GM15510 (cell line): Measurements from ENCODE around the gene VIL1.
A peak's percentile ranks its signal among the peaks of the same experiment; 100 is the strongest.

ENCODE experiments used
- POLR2A ChIP-seq: IDR thresholded peaks from 3 replicates; pipeline ENCODE4 v1.6.1; 2011; ENCODE audit warnings: borderline replicate concordance; ENCODE audit not compliant: insufficient read length; ENCODE audit errors: extremely low read depth

Gene VIL1

DNA sequence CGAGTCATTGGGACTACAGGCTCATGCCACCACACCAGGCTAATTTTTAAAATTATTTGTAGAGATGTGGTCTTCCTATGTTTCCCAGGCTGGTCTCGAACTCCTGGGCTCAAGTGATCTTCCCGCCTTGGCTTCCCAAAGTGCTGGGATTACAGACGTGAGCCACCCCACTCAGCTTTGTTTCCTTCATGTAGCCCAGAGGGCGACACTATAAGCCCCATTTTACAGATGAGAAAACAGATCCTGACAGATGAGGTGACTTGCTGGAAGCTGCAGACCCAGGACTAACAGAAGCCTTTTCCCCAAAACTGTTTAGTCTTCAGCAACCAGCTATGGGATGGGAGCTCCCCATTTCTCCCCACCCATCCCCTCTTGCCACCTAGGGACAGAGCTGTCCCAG, 26.5 kb upstream of the VIL1 start:
- no peak for TF ChIP-seq POLR2A

DNA sequence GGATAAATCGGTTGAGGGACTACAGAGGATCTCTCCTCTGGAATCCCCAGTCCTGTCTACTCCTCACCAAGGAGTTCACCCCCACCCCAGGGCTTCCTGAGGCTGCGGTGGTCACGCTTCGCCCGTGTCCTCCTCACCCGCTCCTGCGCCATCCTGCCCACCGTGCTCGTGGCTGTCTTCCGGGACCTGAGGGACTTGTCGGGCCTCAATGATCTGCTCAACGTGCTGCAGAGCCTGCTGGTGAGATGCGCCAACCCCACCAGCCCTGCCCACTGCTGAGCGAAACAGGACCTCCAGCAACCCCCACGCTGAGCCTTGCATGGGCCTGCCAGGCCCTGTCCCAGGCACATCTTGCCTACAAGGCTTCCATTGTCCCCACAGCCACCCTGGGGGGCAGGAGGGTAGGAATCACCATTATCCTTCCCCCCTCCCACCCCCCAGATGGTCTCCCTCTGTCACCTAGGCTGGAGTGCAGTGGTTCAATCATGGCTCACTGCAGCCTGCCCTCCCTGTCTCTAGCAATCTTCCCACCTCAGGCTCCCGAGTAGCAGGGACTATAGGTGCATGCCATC, 25.9 kb upstream of the VIL1 start:
- no peak for TF ChIP-seq POLR2A

DNA sequence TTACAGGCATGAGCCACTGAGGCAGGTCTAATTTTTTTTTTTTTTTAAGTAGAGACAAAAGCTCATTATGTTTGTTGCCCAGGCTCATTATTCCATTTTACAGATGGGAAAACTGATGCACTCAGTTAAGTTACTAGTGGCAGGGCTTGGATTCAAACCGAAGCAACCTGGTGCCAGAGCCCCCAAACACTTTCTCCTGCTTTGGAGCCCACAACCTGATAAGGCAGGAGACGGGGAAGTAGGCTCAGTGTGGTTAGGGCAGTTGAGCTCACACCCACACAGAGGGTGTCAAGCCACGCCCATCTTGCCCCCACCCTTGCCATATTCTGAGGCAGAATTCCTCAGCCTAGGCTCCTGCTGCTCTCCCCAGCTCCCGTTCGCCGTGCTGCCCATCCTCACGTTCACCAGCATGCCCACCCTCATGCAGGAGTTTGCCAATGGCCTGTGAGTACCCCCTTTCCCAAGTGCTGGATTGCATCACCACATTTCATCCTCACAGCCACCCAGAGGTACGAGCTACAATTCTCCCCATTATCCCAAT, 25.1 kb upstream of the VIL1 start:
- TF ChIP-seq POLR2A: no peak

DNA sequence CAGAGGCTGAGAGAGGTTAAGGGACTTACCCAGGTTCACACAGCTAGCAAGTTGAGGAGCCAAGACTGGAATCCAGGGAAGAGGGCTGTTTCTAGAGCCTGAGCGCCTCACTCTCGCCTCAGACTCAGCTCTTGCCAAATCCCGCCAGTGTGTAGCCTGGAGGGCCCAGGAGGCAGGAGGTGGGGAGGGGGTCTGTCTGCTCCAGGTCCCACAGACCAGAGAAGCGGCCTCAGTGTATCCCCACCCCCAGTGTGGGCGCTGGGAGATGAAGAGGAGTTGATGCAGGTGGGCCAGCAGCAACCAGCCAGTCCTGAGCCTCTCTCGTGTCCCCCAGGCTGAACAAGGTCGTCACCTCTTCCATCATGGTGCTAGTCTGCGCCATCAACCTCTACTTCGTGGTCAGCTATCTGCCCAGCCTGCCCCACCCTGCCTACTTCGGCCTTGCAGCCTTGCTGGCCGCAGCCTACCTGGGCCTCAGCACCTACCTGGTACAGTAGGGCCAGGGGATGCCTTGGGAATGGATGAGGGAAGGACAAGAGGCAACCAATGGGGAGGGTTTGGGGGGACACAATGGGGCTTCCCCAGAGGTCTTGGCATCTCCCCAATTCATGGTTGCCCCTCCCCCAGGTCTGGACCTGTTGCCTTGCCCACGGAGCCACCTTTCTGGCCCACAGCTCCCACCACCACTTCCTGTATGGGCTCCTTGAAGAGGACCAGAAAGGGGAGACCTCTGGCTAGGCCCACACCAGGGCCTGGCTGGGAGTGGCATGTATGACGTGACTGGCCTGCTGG, 24.4 kb upstream of the VIL1 start:
- no peak for TF ChIP-seq POLR2A

DNA sequence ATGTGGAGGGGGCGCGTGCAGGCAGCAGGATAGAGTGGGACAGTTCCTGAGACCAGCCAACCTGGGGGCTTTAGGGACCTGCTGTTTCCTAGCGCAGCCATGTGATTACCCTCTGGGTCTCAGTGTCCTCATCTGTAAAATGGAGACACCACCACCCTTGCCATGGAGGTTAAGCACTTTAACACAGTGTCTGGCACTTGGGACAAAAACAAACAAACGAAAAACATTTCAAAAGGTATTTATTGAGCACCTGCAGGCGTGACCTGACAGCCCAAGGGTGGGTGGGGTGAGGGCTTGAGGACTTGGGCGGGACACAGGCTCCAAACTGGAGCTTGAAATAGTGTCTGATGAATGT, 23.9 kb upstream of the VIL1 start:
- TF ChIP-seq POLR2A: no peak

DNA sequence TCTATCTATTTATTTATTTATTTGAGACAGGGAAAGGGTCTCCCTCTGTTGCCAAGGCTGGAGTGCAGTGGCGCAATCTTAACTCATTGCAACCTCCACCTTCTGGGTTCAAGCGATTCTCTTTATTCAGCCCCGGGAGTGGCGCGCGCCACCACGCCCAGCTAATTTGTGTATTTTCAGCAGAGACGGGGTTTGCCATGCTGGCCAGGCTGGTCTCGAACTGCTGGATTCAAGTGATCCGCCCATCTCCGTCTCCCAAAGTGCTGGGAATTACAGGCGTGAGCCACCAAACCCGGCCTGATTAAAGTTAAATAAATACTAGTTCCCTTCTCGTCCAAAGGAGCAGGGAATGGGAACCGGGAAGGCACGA, 23.5 kb upstream of the VIL1 start:
- TF ChIP-seq POLR2A: no peak

DNA sequence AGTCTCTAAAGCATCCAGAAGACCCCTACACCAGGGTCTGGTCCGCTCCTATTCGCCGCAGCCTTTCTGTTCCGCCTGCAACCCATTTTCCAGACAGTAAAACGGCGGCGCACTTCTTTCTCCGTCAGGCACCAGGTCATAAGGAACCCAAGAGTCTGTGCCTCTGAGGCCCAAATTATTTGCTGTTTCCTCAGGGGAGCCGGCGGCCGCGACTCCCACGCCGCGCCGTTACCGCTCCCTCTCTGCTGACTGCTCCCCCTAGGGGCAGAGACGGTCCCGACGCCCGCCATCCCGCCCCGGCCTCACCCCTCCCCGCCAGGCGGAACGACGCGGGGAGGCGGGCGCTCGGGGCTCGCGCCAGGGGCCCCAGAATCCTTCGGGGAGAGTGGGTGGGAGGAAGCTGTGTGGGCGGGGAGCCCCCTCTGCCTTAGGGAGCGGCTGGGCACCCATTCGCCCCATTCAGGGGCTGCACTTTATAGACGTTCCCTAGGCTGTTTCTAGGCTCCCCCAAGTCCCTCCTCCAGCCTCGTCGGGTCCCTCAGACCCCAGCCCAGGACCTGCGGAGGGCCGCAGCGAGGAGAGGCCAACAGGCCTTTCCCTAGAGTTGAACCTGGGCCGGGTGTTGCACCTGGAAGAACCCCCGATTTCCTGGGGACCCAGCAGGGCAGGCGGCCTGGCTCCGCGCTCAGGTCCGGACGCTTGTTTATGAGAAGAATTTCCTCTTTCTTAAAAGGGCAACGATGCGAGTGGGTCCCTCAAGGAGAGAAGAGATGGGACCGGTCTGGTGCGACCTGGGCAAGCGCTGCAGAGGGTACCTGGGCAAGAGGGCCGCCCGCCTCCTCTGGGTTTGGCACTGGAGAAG, 22.9 kb upstream of the VIL1 start:
- peak; percentile 39 for TF ChIP-seq POLR2A

DNA sequence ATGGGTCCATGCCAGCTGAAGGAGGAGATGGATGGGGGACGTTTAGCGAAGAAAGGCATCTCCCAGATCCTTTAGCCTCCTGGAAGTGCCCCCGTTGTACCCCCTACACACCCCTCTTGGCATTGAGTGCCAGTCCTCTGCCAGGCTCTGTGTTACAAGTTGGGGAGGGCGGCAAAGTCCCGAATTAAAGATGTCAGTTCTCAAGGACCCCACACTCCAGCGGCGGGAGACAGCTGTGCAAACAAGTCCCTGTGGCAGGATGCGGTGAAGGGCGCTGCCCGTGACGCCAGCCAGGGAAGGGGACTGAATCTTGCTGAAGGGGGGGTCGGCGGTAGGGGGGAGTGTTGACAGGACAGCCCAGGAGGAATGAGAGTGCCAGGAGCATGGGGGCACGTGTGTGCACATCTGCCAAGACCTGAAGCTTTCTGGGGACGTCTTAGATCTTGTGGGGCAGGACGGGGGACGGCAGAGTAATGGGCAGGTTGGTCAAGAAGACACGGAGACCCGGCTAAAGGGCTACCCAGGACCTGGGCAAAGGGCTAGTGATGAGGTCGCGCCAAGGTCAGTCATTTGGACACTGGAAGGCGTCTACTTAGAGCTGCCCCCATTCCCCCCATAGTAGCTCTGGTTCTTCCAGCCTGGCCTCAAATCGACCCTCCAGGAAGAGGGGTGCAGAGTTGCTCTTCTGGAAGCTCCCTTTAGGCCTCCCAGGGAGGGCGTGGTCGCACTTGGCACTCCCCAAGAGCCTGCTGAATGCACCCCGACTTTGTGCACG, 22.0 kb upstream of the VIL1 start:
- TF ChIP-seq POLR2A: no peak

DNA sequence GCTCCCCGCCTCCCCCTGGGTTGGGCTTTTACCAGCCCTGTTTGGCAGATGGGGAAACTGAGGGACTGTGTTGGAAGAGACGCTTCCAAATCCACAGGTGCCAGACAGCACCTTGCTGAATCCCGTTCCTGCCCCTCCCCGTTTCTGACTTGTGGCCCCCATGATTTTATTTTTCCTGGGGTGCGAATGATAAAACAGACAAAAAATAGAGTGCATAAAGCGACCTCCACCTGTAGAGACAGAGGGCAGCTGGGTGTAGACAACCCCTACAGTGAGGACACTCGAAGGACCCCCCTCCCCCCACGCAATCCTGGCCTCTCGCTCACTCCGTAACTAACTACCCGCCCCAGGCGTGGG, 21.5 kb upstream of the VIL1 start:
- no peak for TF ChIP-seq POLR2A

DNA sequence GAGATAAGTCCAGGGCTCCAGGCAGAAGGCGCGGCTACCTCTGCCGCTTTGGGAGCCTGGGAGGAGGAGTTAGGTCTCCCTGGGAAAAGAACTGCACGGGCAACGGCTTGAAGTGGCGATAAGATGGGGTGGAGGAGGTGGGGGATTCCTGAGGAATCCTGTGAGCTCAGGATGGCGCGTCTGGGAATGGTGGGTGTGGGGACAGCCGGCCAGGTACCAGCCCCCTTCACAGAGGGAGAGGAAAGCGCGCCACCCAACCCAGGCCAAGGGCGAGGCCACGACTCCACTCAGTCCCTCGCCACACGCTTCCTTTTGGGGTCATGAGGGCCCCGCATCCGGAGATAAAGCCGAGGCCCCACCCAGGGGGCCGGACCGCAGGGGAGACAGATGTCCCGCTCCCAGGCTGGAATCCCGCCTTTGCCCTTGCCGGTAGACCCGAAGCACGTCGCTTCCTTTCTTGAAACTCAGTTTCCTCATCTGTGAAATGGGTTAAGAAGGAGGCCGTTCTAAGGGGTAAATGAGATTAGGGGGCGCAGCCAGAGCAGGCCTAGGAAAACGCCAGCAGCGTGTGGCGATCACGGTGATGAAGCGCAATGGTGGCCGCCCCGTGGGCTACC, 21.0 kb upstream of the VIL1 start:
- peak; percentile 58 for TF ChIP-seq POLR2A

DNA sequence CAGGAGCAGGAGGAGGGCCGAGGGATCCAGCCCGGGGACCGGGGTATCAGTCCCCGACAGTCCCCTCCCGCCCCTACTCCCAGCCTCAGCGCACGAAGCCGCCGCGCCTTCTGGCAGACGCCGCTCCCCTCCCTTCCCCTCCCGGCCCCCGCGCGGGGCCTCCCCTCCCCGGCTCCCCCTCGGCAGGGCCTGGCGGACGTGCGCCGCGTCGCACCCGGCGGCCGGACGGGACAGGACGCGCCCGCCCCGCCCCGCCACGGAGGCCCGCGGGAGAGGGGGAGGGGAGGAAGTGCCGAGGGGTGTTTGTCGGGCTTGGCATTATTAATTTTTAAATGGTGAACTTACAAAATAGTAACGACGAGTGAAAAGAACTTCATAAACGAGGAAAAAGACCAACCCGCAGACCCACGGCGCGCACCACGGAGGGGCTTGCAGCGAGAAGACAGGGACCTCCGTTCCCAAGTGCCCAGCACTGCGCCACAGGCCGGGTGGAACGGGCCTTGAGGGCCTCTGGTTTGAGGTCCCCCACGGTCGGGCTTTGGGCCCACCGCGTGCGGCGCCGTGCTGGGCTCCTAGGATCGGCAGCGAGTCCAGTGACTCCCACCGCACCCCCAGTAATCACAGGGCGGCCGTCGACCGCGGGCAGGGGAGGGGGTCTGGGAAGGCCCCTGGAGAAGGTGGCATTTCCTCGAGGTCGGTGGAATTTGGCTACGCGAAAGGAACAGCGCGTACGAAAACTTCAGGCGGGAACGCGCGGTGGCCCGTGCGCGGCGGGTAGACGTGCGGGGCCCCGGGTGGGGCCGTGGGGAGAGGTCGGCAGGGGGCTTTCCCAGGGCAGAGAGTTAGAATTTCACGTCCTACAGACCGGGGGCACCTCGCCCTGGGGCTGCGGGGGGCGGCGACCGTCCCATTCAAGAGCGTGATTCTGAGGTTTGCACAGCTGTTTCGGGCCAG, 20.2 kb upstream of the VIL1 start:
- peak; percentile 4 for TF ChIP-seq POLR2A

DNA sequence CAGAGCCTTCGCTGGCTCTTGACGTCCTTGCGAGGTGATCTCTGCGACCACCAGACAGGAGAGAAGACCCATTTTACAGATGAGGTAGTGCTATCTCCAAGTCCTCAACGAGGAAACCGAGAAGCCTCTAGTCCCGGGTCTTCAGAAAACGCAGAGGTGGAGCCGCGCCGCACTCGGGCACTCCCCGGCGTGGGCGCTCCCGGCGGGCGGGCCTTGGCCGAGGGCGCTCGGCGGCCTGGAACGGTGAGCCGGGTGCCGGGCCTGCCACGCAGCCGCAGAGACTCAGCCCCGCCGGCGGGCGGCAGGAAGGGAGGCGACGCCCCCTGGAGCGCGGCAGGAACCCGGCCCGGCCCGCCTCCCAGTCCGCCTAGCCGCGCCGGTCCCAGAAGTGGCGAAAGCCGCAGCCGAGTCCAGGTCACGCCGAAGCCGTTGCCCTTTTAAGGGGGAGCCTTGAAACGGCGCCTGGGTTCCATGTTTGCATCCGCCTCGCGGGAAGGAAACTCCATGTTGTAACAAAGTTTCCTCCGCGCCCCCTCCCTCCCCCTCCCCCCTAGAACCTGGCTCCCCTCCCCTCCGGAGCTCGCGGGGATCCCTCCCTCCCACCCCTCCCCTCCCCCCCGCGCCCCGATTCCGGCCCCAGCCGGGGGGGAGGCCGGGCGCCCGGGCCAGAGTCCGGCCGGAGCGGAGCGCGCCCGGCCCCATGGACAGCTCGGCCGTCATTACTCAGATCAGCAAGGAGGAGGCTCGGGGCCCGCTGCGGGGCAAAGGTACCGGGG, 19.3 kb upstream of the VIL1 start, which contains the start of gene CTDSP1:
Gene CTDSP1 (plus strand): TSS at position 478 of the 776 bp plus-strand sequence. CDS start 223 bp downstream, at position 701.
- TF ChIP-seq POLR2A: peak; percentile 67
